GM19240 (cell line): ENCODE results near the gene DDX46.
"Not testable (repeated sequence)": the region's sequence is repeated elsewhere in the genome, so short reads cannot be mapped to it uniquely, and the experiment has no call there.

ENCODE experiments used
- DNase-seq: peaks from one replicate; pipeline ENCODE4 v3.0.0; 2011; ENCODE audit warnings: low spot score; ENCODE audit not compliant: insufficient read length

DDX46 gene, protein sequence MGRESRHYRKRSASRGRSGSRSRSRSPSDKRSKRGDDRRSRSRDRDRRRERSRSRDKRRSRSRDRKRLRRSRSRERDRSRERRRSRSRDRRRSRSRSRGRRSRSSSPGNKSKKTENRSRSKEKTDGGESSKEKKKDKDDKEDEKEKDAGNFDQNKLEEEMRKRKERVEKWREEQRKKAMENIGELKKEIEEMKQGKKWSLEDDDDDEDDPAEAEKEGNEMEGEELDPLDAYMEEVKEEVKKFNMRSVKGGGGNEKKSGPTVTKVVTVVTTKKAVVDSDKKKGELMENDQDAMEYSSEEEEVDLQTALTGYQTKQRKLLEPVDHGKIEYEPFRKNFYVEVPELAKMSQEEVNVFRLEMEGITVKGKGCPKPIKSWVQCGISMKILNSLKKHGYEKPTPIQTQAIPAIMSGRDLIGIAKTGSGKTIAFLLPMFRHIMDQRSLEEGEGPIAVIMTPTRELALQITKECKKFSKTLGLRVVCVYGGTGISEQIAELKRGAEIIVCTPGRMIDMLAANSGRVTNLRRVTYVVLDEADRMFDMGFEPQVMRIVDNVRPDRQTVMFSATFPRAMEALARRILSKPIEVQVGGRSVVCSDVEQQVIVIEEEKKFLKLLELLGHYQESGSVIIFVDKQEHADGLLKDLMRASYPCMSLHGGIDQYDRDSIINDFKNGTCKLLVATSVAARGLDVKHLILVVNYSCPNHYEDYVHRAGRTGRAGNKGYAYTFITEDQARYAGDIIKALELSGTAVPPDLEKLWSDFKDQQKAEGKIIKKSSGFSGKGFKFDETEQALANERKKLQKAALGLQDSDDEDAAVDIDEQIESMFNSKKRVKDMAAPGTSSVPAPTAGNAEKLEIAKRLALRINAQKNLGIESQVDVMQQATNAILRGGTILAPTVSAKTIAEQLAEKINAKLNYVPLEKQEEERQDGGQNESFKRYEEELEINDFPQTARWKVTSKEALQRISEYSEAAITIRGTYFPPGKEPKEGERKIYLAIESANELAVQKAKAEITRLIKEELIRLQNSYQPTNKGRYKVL

DNA sequence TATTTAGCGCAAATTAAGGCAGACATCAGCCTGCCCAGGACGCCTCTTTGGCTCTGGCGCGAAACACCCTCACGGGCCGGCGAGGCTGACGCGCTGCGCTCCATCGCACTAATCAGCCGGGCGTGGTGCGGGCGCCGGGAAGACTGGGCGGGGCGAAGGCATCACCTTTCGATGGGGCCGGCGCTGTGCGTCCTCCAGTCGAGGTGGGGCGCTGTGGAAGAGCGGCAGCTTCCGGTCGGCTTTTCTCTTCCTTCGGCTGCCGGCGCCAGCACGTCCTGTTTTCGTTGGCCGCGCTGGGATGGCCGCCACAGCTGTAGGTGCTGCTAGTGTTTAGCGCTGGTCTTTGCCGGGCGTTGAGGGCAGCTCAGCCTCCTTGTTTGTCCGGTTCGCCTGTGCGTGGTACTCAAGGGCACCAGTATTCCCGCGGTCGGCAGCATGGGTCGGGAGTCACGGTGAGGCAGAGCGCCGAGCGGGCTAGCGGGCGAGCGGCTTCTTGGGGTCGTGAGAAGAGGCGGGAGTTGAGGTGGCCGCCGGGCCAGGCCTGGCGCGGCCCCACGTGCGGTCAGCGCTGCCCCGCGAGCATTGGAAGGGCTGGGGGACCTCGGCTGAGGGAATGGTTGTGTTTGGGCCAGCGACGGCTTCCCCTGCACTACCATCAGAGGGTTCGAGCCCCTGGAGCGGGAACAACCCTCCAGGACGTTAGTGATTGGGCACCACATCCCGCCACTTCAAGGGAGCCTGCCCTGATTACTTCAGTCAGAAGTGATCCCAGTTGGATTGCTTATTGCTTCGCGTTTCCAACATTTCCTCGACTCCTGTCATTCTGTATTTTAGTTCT is at the start of gene DDX46:
TSS of gene DDX46 (plus strand) at position 276 of the 838 bp plus-strand sequence. CDS start at position 436, 160 bp downstream.
- peak; percentile 87 for DNase-seq

DNA sequence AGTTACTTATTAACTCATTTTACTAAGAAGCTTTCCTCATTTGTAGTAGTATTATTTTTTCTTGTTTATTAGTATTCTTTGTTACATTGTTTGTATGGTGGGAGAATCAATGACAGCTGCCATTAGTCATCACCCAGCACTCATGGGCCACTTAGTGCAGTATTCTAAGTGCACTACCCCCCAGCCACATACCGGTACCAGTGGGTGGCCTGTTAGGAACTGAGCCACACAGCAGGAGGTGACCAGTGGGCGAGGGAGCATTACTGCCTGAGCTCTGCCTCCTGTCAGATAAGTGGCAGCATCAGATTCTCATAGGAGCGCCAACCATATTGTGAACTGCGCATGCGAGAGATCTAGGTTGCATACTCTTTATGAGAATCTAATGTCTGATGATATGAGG is 44.5 kb upstream of the DDX46 start:
- no peak for DNase-seq

DNA sequence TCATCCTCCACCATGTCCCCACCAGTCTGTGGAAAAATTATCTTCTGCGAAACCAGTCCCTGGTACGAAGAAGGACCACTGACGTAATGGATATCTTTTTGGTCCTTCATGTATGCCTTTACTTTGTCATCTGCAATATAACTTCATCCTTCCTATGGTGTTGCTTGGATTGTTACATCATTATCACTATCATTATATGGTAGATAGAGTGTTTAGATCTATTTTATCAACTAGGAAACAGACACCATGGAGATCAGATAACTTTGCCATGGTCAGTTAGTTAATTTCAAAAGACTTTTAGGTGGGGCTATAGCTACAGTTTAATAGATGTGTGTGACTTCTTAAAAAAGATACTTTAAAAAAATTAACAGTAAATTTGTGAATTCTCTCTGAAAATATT is 44.0 kb upstream of the DDX46 start:
- no peak for DNase-seq

DNA sequence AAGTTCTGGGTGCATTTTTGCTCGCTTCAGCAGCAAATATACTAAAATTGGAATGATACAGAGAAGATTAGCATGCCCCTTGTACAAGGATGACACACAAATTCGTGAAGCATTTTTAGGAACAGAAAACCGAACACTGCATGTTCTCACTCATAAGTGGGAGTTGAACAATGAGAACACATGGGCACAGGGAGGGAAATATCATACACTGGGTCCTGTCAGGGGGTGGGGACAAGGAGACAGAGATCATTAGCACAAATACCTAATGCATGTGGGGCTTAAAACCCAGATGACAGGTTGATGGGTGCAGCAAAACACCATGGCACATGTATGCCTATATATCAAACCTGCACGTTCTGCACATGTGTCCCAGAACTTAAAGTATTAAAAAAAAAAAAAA is 43.1 kb upstream of the DDX46 start:
- DNase-seq, result not testable (repeated sequence)

DNA sequence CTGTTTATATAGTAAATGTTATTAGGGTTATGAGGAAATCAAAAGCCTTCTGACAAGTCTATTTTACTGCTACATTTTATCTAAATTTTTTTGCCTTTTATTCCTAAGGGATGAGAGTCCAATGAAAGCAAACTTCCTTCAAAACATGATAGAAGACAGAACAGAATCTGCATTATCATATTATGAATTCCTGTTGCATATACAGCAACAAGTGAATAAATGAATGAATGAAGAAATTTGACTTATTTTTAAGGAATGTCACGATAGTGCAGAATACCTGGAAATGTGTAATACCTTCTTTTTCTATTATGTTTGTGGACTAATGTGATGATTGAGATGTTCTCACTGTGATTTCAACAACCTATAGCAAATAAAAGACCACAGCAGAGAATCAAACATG is 33.7 kb upstream of the DDX46 start:
- no peak for DNase-seq

DNA sequence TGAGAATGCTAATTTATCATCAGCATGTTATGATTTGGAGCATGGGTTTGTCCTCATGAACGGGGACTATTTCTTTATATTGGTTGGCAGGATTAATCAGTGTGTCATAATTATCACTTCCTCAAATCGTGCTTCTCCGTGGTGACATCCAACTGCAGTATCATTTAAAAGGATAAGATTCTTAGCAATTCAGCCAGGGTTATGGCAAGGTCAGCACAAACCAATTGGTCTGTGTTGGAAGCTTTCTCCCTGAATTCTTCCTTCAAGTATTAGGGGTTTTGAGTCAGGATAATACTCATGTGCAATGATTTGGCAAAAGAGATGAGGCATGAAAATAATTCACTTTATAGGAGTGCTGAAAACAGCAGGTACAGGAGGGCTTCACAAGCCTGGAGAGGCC is 25.8 kb upstream of the DDX46 start:
- DNase-seq, result no peak

DNA sequence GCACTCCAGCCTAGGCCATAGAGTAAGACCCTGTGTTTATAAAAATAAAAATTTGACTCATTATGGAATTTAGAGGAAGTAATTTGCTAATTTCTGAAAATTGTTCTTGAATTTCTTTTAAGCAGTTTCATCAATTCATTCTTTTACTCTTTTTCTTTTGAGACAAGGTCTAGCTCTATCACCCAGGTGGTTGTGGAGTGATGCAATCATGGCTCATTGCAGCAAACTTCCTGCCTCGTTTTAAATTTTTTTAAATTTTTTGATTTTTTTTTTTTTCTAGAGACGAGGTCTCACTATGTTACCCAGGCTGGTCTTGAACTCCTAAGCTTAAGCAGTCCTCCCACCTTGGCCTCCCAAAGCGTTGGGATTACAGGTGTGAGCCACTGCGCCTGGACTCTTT is 23.3 kb upstream of the DDX46 start:
- no peak for DNase-seq

DNA sequence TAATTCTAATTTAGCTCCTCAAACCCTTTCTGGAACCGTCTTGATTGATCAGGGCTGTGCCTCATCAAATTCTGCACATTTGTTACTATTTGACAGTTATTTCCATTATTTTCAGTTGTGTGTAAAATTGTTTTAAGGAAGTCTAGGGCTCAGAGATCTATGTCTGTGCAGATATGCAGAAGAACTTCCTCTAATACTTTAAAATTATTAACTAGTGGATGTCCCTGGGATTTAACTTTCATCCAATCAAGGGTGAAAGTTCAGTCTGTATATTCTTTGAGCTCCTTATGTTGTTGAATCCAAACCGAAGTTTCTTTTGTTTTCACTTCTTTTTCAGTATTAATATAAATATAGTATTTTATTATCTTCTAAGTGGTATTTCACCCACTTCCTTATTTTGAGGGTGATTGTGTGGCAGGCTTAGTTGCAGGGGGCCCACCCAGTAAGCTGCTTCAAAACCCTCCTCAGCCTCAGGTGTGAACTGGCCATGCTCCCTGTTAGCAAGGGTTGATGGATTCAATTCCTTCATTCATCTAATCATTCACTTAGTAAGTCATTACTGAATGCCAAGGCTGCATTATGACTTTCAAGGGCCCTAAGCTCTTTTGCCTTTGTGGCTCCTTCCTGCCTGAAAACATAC is 22.3 kb upstream of the DDX46 start:
- DNase-seq, result no peak

DNA sequence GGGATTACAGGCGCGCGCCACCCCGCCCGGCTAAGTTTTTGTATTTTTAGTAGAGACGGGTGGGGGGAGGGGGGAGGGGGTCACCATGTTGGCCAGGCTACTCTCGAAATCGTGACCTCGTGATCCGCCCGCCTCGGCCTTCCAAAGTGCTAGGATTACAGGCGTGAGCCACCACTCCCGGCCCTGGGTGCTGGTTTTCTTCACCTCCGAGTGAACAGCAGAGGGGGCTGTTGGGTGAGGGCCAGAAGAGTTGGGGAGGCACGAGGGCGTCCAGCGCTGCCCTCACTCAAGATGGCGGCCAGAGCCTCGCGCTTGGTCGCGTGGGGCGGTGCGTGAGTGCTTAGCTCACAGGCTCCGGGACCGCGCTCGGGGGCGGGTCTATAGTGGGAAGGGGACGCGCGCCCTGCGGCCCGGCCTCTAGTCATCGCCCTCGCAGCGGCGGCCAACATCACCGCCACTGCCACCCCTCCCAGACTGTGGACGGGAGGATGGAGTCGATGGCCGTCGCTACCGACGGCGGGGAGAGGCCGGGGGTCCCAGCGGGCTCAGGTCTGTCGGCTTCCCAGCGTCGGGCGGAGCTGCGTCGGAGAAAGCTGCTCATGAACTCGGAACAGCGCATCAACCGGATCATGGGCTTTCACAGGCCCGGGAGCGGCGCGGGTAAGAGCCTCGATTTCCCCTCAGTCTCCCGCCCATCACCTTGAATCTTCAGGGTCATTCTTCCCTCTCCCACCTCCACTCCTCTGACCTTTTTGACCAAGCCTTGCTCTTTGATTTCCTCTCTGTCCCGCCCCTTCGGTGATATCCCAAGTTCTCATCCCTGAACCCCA is 20.2 kb upstream of the DDX46 start, which contains the start of gene CAMLG:
TSS of gene CAMLG (plus strand) at position 416 of the 830 bp plus-strand sequence. CDS start at position 489, 73 bp downstream.
- peak; percentile 81 for DNase-seq

DNA sequence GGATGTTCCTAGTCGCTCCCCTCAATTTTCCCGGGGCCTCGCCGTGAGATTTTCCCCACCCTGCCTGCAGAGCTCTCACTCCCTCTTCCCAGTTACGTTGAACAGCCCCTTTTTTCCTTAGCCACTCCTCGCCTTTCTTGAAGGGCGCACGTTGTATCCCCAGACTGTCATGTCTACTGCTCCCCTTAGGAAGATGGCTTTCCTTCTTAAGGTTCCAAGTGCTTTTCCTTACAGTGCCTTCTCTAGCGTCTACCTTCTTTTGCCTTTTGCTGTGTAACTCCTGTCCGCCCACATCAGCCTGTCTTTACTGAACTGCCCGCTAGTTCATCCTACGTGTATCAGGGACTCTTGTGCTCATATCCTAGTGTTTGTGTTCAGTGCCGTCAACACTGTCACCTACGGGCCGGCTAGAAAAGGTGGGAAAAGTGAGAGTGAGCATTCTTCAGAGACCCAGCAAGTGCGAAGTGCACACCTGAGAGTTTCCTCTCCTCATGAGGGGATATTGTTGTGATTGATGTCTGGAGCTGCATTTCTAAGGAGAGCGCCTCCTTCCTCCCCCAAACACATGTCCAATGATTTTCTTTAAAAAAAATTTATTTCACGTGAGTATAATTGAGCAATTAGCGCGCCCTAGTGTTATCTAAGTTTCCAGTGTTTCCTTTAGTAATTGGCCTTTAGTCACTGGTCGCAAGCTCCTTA is 19.5 kb upstream of the DDX46 start:
- no peak for DNase-seq

DNA sequence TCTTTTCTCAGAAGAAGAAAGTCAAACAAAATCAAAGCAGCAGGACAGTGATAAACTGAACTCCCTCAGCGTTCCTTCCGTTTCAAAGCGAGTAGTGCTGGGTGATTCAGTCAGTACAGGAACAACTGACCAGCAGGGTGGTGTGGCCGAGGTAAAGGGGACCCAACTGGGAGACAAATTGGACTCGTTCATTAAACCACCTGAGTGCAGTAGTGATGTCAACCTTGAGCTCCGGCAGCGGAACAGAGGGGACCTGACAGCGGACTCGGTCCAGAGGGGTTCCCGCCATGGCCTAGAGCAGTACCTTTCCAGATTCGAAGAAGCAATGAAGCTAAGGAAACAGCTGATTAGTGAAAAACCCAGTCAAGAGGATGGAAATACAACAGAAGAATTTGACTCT is 17.5 kb upstream of the DDX46 start:
- DNase-seq, result no peak

DNA sequence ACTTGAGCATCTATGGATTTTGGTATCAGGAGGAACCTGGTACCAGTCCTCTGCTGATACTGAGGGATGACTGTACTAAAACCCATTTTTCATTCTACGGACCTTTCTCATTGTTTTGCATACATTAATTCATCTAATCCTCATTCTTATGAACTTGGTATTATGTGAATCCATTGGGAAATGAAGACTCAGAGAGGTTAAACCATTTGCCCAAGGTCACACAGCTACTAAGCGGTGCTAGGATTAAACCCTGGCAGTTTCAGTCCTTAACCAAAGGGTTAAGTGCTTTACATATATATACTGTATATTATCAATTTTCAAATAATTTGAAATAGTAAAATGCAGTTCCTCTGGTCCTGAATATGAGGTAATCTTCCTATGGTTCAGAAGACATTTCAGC is 16.4 kb upstream of the DDX46 start:
- no peak for DNase-seq

DNA sequence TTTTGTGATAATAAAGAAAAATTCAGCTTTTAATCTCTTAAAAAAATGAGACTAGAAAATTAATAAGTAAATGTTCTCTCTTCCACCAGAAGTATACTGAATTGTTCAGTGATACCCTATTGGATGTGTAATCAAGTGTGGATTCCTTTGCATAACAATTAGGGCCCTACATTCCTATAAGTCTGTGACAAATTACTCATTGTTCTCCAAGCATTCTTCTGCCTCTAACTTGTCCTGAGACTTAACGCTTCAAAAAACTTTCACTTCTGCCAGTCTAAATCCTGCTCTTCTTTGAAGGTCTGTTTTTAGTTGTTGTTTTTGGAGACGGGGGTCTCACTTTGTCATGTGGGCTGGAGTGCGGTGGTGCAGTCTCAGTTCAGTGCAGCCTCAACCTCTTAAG is 9.2 kb upstream of the DDX46 start:
- no peak for DNase-seq

DNA sequence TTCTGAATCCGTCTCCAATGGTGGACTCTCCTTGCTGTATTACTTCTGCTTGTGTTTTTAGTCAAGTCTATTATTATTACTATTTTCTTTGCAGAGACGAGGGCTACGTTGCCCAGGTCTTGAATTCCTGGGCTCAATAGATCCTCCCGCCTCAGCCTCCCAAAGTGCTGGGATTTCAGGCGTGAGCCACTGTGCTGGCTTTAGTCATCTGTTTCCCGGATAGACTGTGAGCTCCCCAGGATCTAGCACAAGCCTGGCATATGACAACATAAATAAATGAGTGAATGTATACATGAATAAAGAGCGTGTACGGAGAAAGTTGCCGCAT is 439 bp upstream of the DDX46 start:
- DNase-seq, result no peak

DNA sequence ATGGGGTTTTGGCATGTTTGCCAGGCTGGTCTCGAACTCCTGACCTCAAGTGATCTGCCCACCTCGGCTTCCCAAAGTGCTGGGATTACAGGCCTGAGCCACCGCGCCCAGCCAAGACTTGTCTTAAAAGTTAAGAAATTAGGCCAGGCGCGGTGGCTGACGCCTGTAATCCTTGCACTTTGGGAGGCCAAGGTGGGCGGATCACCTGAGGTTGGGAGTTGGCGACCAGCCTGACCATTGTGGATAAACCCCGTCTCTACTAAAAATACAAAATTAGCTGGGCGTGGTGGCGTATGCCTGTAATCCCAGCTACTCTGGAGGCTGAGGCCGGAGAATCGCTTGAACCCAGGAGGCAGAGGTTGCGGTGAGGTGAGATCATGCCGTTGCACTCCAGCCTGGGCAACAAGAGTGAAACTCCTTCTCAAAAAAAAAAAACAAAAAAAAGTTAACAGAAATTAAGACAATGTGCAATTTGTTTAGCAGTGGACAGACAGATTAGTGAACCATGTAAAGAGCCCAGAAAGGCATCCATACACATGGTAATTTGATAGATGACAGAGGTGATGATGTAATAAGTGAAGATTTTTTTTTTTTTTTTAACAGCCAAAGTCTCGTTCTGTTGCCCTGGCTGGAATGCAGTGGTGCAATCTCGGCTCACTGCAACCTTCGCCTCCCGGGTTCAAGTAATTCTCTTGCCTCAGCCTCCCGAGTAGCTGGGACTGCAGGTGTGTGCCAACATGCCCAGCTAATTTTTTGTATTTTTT is 9.1 kb downstream of the DDX46 start:
- DNase-seq, result not testable (repeated sequence)

DNA sequence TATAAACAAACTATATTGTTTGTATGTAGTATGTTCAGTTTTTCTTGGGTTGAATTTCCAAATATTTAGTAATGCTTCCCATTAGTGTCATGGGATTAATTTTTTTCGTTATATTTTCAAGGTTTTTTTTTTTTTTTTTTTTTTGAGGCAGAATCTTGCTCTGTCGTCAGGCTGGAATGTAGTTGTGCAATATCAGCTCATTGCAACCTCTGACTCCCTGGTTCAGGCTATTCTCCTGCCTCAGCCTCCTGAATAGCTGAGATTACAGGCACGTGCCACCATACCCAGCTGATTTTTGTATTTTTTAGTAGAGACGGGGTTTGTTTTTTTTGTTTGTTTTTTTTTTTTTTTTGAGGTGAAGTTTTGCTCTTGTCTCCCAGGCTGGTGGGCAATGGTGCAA is 10.6 kb downstream of the DDX46 start:
- no peak for DNase-seq

DNA sequence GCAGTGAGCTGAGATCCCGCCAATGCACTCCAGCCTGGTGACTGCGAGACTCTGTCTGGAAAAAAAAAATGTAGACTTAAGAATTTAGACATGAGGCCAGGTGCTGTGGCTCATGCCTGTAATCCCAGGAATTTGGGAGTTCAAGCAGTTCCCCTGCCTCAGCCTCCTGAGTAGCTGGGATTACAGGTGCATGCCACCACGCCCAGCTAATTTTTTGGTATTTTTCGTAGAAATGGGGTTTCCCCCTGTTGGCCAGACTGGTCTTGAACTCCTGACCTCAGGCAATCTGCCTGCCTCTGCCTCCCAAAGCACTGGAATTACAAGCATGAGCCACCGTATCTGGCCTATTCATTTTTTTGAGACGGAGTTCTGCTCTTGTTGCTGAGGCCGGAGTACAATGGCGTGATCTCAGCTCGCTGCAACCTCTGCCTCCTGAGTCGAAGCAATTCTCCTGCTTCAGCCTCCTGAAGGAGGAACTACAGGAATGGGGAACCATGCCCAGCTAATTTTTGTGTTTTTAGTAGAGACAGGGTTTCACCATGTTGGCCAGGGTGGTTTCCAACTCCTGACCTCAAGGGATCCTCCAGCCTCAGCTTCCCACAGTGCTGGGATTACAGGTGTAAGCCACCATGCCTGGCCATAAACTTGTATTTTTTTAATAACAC is 14.0 kb downstream of the DDX46 start:
- DNase-seq, result no peak

DNA sequence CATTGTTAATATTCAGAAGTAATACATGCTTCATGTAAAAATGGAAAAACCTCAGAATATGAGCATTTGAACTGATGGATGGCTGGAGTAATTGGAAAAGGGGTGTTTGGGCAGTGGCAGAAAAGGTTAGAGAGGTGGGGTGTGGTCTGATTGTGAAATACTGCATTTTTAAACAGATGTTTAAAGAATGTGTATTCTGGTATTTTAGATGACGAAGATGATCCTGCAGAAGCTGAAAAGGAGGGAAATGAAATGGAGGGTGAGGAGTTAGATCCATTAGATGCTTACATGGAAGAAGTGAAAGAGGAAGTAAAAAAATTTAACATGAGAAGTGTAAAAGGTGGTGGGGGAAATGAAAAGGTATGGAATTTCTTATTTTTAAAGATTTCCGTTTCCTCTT is 18.8 kb downstream of the DDX46 start:
- no peak for DNase-seq
